ENCODE data around the gene IMMP2L. TPM values are rescaled to one million over a fixed set of nuclear protein-coding genes. Genes with fewer than 3 reads are reported as not detected.

The IMMP2L gene
- total and polyA plus RNA-seq, 2 of the 8 experiments (the other 6 are each of a cell fraction or from before 2014, with no cell fraction given) = 2.3 to 10.1 TPM

DNA sequence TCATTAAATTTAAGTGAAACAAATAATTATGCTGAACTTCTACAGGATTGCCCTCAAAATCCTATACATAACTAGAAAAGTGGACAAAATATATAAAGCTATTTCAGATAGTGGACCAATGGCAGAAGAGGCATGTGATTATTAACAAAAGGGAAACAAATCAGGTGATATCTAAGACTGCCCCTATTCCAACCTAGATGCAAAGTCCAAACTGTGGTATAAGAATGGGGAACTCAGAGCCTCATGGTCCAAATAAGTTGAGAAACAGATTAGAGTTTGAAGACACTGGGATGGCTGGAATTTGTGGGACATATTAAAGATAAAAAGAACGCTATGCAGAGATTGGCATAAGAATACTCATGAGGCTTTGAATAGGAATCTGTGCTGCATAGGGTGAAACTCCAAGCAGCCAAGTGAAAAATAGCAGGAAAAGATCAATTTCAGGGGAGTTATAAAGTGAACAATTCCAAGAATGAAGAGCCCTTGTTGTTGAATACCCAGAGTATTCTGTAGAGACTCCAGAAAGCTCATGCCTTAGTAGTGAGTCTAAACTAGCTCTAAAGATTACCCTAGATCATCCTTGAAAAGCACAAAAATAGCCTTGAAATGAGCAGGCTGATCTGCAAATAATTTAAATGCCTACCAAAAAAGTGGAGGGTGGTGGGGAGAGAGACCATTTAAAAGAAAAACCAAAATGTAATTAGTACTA, 152.4 kb downstream of the IMMP2L start (continued):
- TF ChIP-seq FOSL1 (IDR thresholded peaks at IDR 0.05; ENCODE audit: insufficient read depth, low read depth, low read length) = no peak
- no peak for TF ChIP-seq GABPA (IDR thresholded peaks at IDR 0.05; ENCODE audit: borderline replicate concordance, insufficient read depth, low read length)
- no peak for TF ChIP-seq CBX8 (IDR thresholded peaks at IDR 0.05; ENCODE audit: borderline replicate concordance, low read depth, low read length)
- no peak for TF ChIP-seq CHD2 (IDR thresholded peaks at IDR 0.05; ENCODE audit: low read length)
- TF ChIP-seq SUZ12 (IDR thresholded peaks at IDR 0.05; ENCODE audit: low read length) = no peak

Data from H1 (cell line).